Measurements from ENCODE around the gene CORIN.

Gene CORIN

GRCh38 chr4:47731182-47731581, 106.7 kb downstream of the CORIN start:
- TF ChIP-seq, protein P1, sequence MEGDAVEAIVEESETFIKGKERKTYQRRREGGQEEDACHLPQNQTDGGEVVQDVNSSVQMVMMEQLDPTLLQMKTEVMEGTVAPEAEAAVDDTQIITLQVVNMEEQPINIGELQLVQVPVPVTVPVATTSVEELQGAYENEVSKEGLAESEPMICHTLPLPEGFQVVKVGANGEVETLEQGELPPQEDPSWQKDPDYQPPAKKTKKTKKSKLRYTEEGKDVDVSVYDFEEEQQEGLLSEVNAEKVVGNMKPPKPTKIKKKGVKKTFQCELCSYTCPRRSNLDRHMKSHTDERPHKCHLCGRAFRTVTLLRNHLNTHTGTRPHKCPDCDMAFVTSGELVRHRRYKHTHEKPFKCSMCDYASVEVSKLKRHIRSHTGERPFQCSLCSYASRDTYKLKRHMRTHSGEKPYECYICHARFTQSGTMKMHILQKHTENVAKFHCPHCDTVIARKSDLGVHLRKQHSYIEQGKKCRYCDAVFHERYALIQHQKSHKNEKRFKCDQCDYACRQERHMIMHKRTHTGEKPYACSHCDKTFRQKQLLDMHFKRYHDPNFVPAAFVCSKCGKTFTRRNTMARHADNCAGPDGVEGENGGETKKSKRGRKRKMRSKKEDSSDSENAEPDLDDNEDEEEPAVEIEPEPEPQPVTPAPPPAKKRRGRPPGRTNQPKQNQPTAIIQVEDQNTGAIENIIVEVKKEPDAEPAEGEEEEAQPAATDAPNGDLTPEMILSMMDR (IDR thresholded peaks at IDR 0.05): no peak
- H3K27ac ChIP-seq: no peak overlapping the region
- no peak overlapping the region for H3K4me3 ChIP-seq
- no peak for DNase-seq (ENCODE audit: low spot score)

DNA sequence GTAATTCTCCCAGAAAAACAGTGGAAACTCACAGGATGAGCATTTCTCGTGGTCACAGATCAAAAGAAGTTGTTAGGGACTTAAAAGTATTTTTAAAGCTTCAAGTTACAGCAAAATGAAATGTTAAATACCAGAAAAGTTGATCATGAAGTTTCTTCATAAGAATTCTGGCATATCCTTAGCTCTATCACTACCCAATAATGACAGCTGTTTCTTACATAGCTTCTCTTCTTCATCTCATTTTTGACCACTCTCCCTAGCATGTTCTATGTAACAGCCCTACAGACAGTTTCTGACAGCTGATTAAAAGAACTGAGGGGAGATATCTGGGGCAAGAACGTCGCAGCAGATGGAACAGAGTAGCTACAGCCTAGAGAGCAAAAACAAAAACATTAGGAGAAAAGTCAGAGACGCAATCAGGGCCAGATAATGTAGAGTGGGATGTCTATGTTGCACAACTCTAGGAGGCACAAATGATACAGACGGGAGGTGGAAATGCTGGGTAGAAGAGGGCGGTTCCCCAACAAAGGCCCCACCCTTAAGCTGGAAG, 108.7 kb downstream of the CORIN start:
- Histone ChIP-seq H3K4me3 (no peak overlapping the region), H3K27ac (no peak overlapping the region)
- DNase-seq (ENCODE audit: low spot score): no peak
- TF ChIP-seq, protein P1 (IDR thresholded peaks at IDR 0.05): no peak

DNA sequence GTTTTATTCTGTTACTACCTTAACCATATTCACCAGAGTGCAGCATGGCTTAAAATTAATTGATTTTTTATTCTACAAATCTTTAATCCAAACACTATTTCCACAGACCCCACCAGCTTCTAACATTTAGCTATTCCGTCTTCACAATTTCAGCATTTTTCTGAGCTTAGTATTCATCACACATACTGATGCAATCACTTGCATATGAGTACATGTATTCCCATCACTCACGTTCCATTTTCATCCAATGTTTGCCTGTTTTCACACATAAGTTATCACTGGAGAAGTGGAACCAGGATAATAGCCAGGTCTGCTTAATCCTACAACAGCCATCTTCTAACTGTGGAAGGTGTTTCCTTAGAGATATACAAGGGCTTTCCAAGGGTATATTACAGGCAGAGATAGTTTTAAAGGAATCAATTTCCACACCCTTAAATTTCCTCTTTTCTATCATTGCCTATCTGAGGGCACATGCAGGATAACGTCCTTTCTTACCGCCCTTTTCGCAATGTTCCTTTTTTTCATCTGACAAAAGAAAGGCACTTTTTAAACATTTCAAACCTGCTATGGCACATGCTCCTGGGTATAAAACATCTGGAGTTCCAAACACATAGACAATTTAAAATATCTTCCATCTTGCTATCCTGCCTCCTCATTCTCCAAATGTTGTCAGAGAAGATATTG, 115.8 kb downstream of the CORIN start:
- Histone ChIP-seq H3K27ac (no peak overlapping the region), H3K4me3 (no peak overlapping the region)
- DNase-seq (ENCODE audit: low spot score): no peak
- TF ChIP-seq, protein P1 (IDR thresholded peaks at IDR 0.05): no peak

- H3K4me3 ChIP-seq: no peak overlapping the region
- TF ChIP-seq, protein P1 (IDR thresholded peaks at IDR 0.05): no peak
- DNase-seq (ENCODE audit: low spot score): no peak
- no peak overlapping the region for H3K27ac ChIP-seq
These were observed 116.4 kb downstream of the CORIN start for GRCh38 chr4:47721485-47721884.

GRCh38 chr4:47720787-47721186, 117.1 kb downstream of the CORIN start:
- TF ChIP-seq, protein P1 (IDR thresholded peaks at IDR 0.05): no peak
- Histone ChIP-seq H3K4me3 (no peak overlapping the region), H3K27ac (no peak overlapping the region)
- DNase-seq (ENCODE audit: low spot score): no peak

- no peak overlapping the region for H3K4me3 ChIP-seq
- TF ChIP-seq, protein P1 (IDR thresholded peaks at IDR 0.05): no peak
- no peak for DNase-seq (ENCODE audit: low spot score)
- H3K27ac ChIP-seq: no peak overlapping the region
These were observed 118.3 kb downstream of the CORIN start for GRCh38 chr4:47719576-47719975.

GRCh38 chr4:47718696-47719095, 119.2 kb downstream of the CORIN start:
- no peak overlapping the region for H3K27ac ChIP-seq
- DNase-seq (ENCODE audit: low spot score): no peak
- TF ChIP-seq, protein P1 (IDR thresholded peaks at IDR 0.05): no peak
- no peak overlapping the region for H3K4me3 ChIP-seq
